Heart left ventricle (tissue), 16 donors: ENCODE results near the gene PCSK2. TPM values are rescaled to one million over a fixed set of nuclear protein-coding genes. Genes with fewer than 3 reads are reported as not detected.

Experiments used
- ATAC-seq, 4 donors: fragments of 200-7000 bp; cut with Tn5 transposase; one replicate each; pipeline ENCODE4 v1.9.1; 2020 to 2022; ENCODE audit warnings: moderate library complexity in 4 of 4, mild to moderate bottlenecking in 3 of 4, moderate number of reproducible peaks in 1 of 4
- DNase-seq, 5 donors: peaks; one replicate each; pipeline ENCODE4 v3.0.0-alpha.2; 2020
- H3K27ac ChIP-seq, 12 donors: fragments of 200-600 bp; sonication (generic) in 4 of 12; one replicate each; pipeline versions ENCODE4 v1.5.0 to v1.8.0; 2016 to 2022; ENCODE audit warnings: mild to moderate bottlenecking in 2 of 12
- H3K27me3 ChIP-seq, 9 donors: fragments of 200-600 bp; sonication (generic) in 2 of 9; one replicate each; pipeline versions ENCODE4 v1.5.1 to v1.8.0; 2016 to 2022; ENCODE audit warnings: mild to moderate bottlenecking in 3 of 9
- H3K36me3 ChIP-seq, 9 donors: fragments of 200-600 bp; sonication (generic) in 2 of 9; one replicate each; pipeline versions ENCODE4 v1.5.0 to v1.8.0; 2018 to 2022; ENCODE audit warnings: mild to moderate bottlenecking in 2 of 9
- H3K4me1 ChIP-seq, 12 donors: fragments of 200-600 bp; sonication (generic) in 4 of 12; one replicate each; pipeline versions ENCODE4 v1.5.0 to v1.8.0; 2016 to 2022; ENCODE audit warnings: mild to moderate bottlenecking in 3 of 12
- H3K4me3 ChIP-seq, 12 donors: fragments of 200-600 bp; sonication (generic) in 4 of 12; one replicate each; pipeline versions ENCODE4 v1.5.0 to v1.8.0; 2017 to 2022; ENCODE audit warnings: mild to moderate bottlenecking in 9 of 12, moderate library complexity in 4 of 12
- H3K9me3 ChIP-seq, 12 donors: fragments of 200-600 bp; sonication (generic) in 4 of 12; one replicate each; pipeline versions ENCODE4 v1.5.0 to v1.8.0; 2016 to 2022; ENCODE audit warnings: mild to moderate bottlenecking in 1 of 12
- CTCF ChIP-seq, 12 donors: fragments of 200-600 bp; sonication (generic) in 4 of 12; IDR thresholded peaks; one replicate each; pipeline versions ENCODE4 v1.5.0 to v1.8.0; 2018 to 2022; ENCODE audit warnings: antibody characterized with exemption in 12 of 12, mild to moderate bottlenecking in 5 of 12
- POLR2A ChIP-seq, 2 donors: fragments of 450-650 bp; IDR thresholded peaks; one replicate each; pipeline ENCODE4 v1.6.1; 2017; ENCODE audit warnings: antibody characterized with exemption in 2 of 2, mild to moderate bottlenecking in 2 of 2, moderate library complexity in 2 of 2
- WGBS, 4 donors: extraction: QIAGEN DNeasy Blood & Tissue Kit in 2 of 4; methylation state at CpG; one replicate each; pipeline versions ENCODE4 v1.1.5 to v1.1.7; 2013 to 2018; 5-methylcytosine and 5-hydroxymethylcytosine counted together
- intact Hi-C, 10 donors: fragments of 100-400 bp; cut with DNase I; formaldehyde crosslinking; loops; one replicate each; pipeline versions ENCODE4 v1.11.1 to v1.14.2; 2022
- polyA plus RNA-seq, 2 donors: library from polyadenylated mRNA; stranded (reverse); fragments of 200-250 nt; gene quantifications; one replicate each; pipeline ENCODE4 v1.2.3, GENCODE V29; 2013
- total RNA-seq, 9 donors: library from RNA; depleted of rRNA in 2 of 9; stranded (reverse); fragments of >200 nt in 2 of 9; fragmentation: NEBNext Ultra II Directional in 3 of 9; extraction: Animal tissue kit (Norgen Biotek cat#: 25700) in 3 of 9; gene quantifications; one replicate each; pipeline versions ENCODE4 v1.1.0 to v1.2.4, GENCODE V29; 2016 to 2023
- donor health status: ischemic (EF 13 %, LVEDD 7.1; RV severe dilation, severe dysfunction).
- donor health status: healthy with polysubstance abuse.
- donor health status: DM: no; HTN: yes; CAD: no.
- donor health status: DM: no; HTN: no; CAD: no.
- donor health status: ischemic (EF 25% LVEDD 6.9; RV normal size, moderate dysfunction).
- donor health status: ischemic (EF 25% LVEDD 5.7; RV mildly dilated, moderate dysfunction).
- donor health status: healthy.
- donor health status: DM: yes; HTN: yes; CAD: no.
- donor health status: ischemic (EF 35%, LVEDD 5.7; RV mildly dilated, moderate dysfunction).
- donor health status: nonischemic (EF 11% LVEDD 7.7; RV severe dilation, severe dysfunction).
- donor health status: DM: yes; HTN: yes; CAD: no.
- donor health status: PGD.
- donor health status: ischemic (EF 29% LVEDD 5.4; RV normal size, mild dysfunction).
- donor health status: nonischemic (EF 23%, LVEDD 6.1; RV moderate dilation, normal function).

The PCSK2 gene
- total and polyA plus RNA-seq, 11 donors = 0.11 to 2.0 (median 0.55) TPM

DNA sequence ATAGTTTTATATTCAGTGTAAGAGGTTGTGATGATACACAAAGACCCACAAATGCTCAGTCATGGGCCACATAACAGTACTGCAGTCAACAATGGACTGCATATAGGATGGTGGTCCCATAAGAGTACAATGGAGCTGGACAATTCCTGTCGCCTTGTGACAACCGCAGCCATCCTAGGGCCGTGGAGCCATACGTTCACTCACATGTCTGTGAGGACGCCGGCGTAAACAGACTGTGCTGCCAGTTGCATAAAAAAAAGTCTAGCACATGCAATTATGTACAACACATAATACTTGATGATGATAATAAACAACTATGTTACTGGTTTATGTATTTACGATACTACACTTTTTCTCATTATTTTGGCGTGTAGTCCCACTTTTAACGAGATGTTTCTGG lies 273.4 kb downstream of the PCSK2 start:
- ATAC-seq (no peak), DNase-seq (no peak)
- H3K4me1 ChIP-seq = peaks cover 0 to 14% (median 5%) of the 10 kb centered on the region in 12 donors
- no peak overlapping the region for H3K27ac ChIP-seq
- no peaks in the 10 kb centered on the region for H3K36me3 ChIP-seq
- intact Hi-C loops = loop anchor here in 8 of 10 donors (5.0 to 10.0 kb wide), 6 partner anchors 405 to 777 kb away; partner anchors contain the start of genes KAT14 (in 1 of the 8) and PET117 (in 1 of the 8)
- WGBS, 4 donors = 89 to 95% (median 93%) methylated on average over 10 of the region's 10 CpGs
- H3K27me3 ChIP-seq = no peaks in the 10 kb centered on the region
- no peak overlapping the region for H3K4me3 ChIP-seq
- TF ChIP-seq POLR2A (IDR thresholded peaks at IDR 0.05) (no peak), CTCF (IDR thresholded peaks at IDR 0.05) (no peak)
- H3K9me3 ChIP-seq = no peaks in the 10 kb centered on the region

DNA sequence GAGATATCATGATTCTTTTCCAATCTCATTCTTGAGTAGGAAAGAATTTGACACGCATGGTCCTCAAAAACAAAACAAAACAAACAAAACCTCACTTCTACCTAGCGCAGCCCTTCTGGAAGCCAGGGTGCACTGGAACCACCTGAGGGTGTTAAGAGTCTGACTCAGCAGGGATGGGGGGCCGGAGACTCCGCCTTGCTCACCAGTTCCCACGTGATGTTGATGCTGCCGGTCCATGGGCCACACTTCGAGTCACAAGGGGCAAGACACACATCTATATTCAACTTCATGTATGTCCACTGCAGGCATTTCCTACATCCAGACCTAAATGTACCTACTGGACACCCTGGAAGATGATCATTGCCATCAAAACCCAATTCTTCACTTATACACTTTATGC lies 274.0 kb downstream of the PCSK2 start:
- no peaks in the 10 kb centered on the region for H3K27me3 ChIP-seq
- no peaks in the 10 kb centered on the region for H3K36me3 ChIP-seq
- peaks cover 0 to 19% (median 9%) of the 10 kb centered on the region in 12 donors for H3K4me1 ChIP-seq
- TF ChIP-seq POLR2A (IDR thresholded peaks at IDR 0.05) (no peak), CTCF (IDR thresholded peaks at IDR 0.05) (no peak)
- H3K9me3 ChIP-seq = no peaks in the 10 kb centered on the region
- 85 to 89% (median 86%) methylated on average over 7 of the region's 7 CpGs for WGBS, 4 donors
- H3K4me3 ChIP-seq = no peak overlapping the region
- H3K27ac ChIP-seq = no peak overlapping the region
- ATAC-seq (no peak), DNase-seq (no peak)
- intact Hi-C loops = loop anchor here in 8 of 10 donors (5.0 to 10.0 kb wide), 6 partner anchors 404 to 776 kb away; partner anchors contain the start of genes KAT14 (in 1 of the 8) and PET117 (in 1 of the 8)

DNA sequence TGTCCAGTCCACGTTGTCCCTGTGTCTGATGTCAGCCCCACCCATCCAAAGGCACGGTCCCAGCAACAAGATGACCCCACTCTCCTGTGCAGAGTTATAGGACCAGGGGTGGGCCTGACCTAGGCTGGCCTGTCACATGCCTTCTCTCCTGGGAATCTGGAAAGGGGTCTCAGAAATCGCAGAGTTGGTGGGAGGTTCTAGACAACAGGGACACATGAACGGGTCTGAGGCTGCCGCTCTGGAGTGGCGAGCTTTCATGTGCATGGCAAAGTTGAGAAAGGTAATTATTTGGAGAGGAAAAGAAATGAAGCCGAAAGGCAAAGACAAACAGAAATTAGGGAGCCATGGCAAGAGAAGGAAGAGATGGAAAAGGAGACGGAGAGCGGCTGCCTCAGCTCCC lies 274.9 kb downstream of the PCSK2 start:
- Histone ChIP-seq H3K9me3 (no peaks in the 10 kb centered on the region), H3K36me3 (no peaks in the 10 kb centered on the region), H3K4me3 (no peak overlapping the region), H3K27me3 (no peaks in the 10 kb centered on the region), H3K4me1 (peaks cover 0 to 19% (median 9%) of the 10 kb centered on the region in 12 donors), H3K27ac (no peak overlapping the region)
- TF ChIP-seq CTCF (IDR thresholded peaks at IDR 0.05) (no peak), POLR2A (IDR thresholded peaks at IDR 0.05) (no peak)
- 81 to 90% (median 85%) methylated on average over 9 of the region's 9 CpGs for WGBS, 4 donors
- ATAC-seq (no peak), DNase-seq (no peak)
- intact Hi-C loops = loop anchor here in 8 of 10 donors (5.0 to 10.0 kb wide), 6 partner anchors 403 to 776 kb away; partner anchors contain the start of genes KAT14 (in 1 of the 8) and PET117 (in 1 of the 8)

GRCh38 chr20:17502105-17502504 lies 275.3 kb downstream of the PCSK2 start:
- intact Hi-C loops = loop anchor here in 8 of 10 donors (5.0 to 10.0 kb wide), 6 partner anchors 403 to 775 kb away; partner anchors contain the start of genes KAT14 (in 1 of the 8) and PET117 (in 1 of the 8)
- Histone ChIP-seq H3K27me3 (no peaks in the 10 kb centered on the region), H3K36me3 (no peaks in the 10 kb centered on the region), H3K4me1 (peaks cover 0 to 19% (median 9%) of the 10 kb centered on the region in 12 donors), H3K27ac (no peak overlapping the region), H3K9me3 (no peaks in the 10 kb centered on the region), H3K4me3 (no peak overlapping the region)
- 78 to 82% (median 81%) methylated on average over 4 of the region's 4 CpGs for WGBS, 4 donors
- TF ChIP-seq CTCF (IDR thresholded peaks at IDR 0.05) = no peak
- TF ChIP-seq POLR2A (IDR thresholded peaks at IDR 0.05) = no peak
- ATAC-seq (no peak), DNase-seq (no peak)
